Activated B cell treated with CpG ODN at 0.5 μM for 24 hours (primary cell): ENCODE measurements around the gene ACTN1. TPM values are rescaled to one million over a fixed set of nuclear protein-coding genes. Genes with fewer than 3 reads are reported as not detected.

Experiments used
- ATAC-seq: fragments of 200-7000 bp; cut with Tn5 transposase; one replicate; pipeline ENCODE4 v1.10.0; 2021; ENCODE audit warnings: low read depth, mild to moderate bottlenecking, moderate library complexity
- CTCF ChIA-PET: fragments of 350-600 bp; sonication (Branson Sonifier 250); formaldehyde crosslinking; loops from one replicate; lab custom pipeline; 2021; ENCODE audit warnings: antibody characterized with exemption; lab: Charles Lee
- POLR2A ChIA-PET: fragments of 350-600 bp; sonication (Branson Sonifier 250); formaldehyde crosslinking; loops from one replicate; lab custom pipeline; 2021; ENCODE audit warnings: antibody characterized with exemption; lab: Charles Lee
- DNase-seq: peaks from one replicate; pipeline ENCODE4 v3.0.0; 2022
- H3K27ac Mint-ChIP-seq: one replicate; pipeline ENCODE4 v1.8.0; 2020; ENCODE audit warnings: mixed read lengths
- H3K27me3 Mint-ChIP-seq: one replicate; pipeline ENCODE4 v1.8.0; 2021; ENCODE audit warnings: mixed read lengths
- H3K36me3 Mint-ChIP-seq: one replicate; pipeline ENCODE4 v1.8.0; 2021; ENCODE audit warnings: low read depth, mixed read lengths
- H3K4me1 Mint-ChIP-seq: one replicate; pipeline ENCODE4 v1.8.0; 2021; ENCODE audit warnings: mixed read lengths
- H3K4me3 Mint-ChIP-seq: one replicate; pipeline ENCODE4 v1.8.0; 2020; ENCODE audit warnings: mild to moderate bottlenecking, mixed read lengths
- H3K9me3 Mint-ChIP-seq: one replicate; pipeline ENCODE4 v1.8.0; 2020; ENCODE audit warnings: mixed read lengths
- intact Hi-C: fragments of 100-400 bp; cut with micrococcal nuclease; formaldehyde crosslinking; loops from one replicate; pipeline ENCODE4 v1.15.1; 2024
- total RNA-seq: library from RNA; stranded (reverse); gene quantifications from 2 replicates; pipeline ENCODE4 v1.2.3, GENCODE V29; 2022
- TF ChIP-seq, protein P1 (sequence below): fragments of 200-600 bp; IDR thresholded peaks from one replicate; pipeline ENCODE4 v1.8.0; 2022; ENCODE audit warnings: antibody characterized with exemption, mild to moderate bottlenecking

The ACTN1 gene
- total RNA-seq, 1 donor from 2014 or later = 0.22 TPM

DNA sequence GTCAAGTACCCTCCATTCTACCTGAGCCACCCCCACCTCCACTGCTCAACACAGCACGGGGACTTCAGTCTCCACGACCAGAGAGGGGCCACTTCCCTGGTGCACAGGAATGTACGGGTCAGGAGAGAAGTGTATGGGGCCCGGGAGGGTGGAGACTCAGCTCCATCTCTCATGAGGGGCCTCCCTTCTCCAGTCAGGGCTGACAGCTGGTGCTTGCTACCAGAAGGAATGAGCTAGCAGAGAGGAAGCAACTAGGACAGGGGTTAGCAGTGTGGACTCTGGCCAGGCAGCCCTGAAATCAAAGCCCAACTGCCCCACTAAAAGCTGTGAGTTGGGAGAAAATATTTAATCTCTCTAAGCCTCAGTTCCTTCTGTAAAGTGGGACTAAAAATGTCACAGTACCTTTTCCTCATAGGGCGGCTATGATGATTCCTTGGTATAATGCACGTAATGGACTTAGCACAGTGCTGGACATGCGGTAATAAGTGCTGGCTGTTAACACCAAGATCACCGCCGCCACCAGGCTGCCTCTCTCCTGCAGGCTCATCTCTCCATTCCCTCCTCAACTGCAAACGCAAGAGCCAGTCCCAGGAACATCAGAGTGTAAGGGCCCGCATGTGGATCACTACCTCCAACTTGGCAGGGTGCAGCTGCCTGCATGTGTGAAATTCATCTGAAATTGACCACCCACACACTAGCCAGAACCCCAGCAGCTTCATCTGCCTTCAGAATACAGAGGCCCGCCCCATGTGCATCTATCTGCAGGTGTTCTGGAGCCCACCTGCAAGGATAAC is 14.6 kb downstream of the ACTN1 start:
- H3K27ac Mint-ChIP-seq = no peak overlapping the region
- peaks cover 15% of the 10 kb centered on the region for H3K27me3 Mint-ChIP-seq
- ChIA-PET POLR2A (no interaction called here), CTCF (no interaction called here)
- no peaks in the 10 kb centered on the region for H3K4me1 Mint-ChIP-seq
- H3K9me3 Mint-ChIP-seq = no peaks in the 10 kb centered on the region
- DNase-seq (no peak), ATAC-seq (no peak)
- H3K4me3 Mint-ChIP-seq = no peak overlapping the region
- intact Hi-C loops = no loop called here
- TF ChIP-seq, protein P1, sequence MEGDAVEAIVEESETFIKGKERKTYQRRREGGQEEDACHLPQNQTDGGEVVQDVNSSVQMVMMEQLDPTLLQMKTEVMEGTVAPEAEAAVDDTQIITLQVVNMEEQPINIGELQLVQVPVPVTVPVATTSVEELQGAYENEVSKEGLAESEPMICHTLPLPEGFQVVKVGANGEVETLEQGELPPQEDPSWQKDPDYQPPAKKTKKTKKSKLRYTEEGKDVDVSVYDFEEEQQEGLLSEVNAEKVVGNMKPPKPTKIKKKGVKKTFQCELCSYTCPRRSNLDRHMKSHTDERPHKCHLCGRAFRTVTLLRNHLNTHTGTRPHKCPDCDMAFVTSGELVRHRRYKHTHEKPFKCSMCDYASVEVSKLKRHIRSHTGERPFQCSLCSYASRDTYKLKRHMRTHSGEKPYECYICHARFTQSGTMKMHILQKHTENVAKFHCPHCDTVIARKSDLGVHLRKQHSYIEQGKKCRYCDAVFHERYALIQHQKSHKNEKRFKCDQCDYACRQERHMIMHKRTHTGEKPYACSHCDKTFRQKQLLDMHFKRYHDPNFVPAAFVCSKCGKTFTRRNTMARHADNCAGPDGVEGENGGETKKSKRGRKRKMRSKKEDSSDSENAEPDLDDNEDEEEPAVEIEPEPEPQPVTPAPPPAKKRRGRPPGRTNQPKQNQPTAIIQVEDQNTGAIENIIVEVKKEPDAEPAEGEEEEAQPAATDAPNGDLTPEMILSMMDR = no peak
- no peaks in the 10 kb centered on the region for H3K36me3 Mint-ChIP-seq

DNA sequence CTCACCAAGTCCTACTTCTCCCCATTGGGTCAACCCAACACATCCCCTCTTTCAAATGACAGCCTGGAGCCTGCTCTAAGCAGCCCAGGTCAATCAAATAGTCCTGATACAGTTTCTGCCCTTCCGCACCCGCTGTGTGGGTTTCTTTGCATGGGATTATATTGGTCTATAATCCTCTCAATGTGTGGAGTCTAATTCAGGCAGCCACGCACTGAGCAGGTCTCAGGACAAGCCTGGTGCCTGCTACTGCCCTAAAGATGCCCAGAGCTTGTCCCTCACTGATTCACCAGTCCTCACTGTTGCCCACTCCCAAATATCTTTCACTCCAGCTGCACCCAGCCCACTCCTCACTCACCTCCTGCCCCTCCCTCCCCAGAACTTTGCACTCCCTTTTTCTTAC is 16.4 kb downstream of the ACTN1 start:
- intact Hi-C loops = no loop called here
- POLR2A ChIA-PET = no interaction called here
- Mint-ChIP-seq H3K36me3 (no peaks in the 10 kb centered on the region), H3K4me3 (no peak overlapping the region), H3K4me1 (no peaks in the 10 kb centered on the region), H3K27ac (no peak overlapping the region), H3K9me3 (no peaks in the 10 kb centered on the region), H3K27me3 (peaks cover 15% of the 10 kb centered on the region)
- CTCF ChIA-PET = no interaction called here
- ATAC-seq = no peak
- TF ChIP-seq, protein P1 = no peak
- DNase-seq = no peak

DNA sequence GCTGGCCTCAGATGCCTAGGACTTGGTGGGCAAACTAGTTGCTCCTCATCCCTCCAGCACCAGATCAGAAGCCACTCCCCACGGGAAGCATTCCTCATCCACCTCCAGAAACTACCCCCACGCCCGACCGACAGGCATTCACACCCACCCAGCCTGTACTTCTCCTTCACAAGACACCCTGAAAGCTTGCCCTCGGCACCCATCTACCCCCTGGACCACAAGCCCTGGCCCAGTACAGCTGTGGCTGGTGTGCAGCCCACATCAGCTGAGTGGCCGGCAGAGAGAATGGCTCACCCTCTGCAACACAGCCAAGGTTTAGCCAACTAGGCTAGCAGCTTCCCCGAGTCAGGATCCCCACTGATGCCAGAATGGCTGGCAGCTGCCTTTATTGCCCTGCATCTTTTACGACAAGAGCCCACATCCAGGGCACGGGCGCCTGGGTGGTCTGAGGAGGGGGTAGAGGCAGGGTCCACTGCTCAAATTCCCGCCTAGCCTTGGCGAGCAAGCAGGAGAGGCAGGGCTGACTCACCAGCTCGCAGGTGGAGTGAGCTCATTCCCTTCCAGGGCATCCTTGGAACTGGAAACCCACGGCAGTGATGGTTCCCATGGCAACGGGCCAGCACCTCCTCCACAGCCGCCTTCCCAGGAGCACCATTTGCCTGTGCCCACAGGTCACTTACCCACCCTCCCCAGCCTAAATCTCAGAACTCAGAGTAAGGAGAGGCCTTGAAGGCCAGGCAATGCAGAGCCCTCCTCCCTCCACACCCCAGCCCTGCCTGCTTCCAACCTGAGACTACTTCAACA is 17.1 kb downstream of the ACTN1 start:
- TF ChIP-seq, protein P1 = no peak
- DNase-seq (no peak), ATAC-seq (no peak)
- Mint-ChIP-seq H3K4me3 (no peak overlapping the region), H3K4me1 (no peaks in the 10 kb centered on the region), H3K9me3 (no peaks in the 10 kb centered on the region), H3K27ac (no peak overlapping the region), H3K36me3 (no peaks in the 10 kb centered on the region), H3K27me3 (peaks cover 17% of the 10 kb centered on the region)
- CTCF ChIA-PET = no interaction called here
- intact Hi-C loops = no loop called here
- POLR2A ChIA-PET = no interaction called here

DNA sequence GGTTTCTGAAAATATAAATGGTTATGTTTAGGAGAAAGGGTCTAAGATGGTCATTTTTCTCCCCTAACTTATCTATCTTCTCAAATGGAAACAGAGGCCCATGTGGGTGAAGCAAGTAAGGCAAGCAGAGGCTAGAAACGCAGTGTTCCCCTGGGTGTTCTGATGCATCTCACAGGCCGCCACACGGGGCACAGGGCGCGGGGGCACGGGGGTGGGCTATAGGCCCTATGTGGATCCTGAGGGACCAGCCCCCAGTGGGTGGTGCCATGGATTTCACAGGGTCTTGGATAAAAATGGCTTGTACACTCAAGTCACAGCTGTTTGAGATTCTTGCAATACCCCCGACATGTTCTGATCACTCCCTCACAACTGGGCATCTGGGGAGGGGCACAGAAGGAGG is 17.7 kb downstream of the ACTN1 start:
- peaks cover 21% of the 10 kb centered on the region for H3K27me3 Mint-ChIP-seq
- POLR2A ChIA-PET = no interaction called here
- intact Hi-C loops = no loop called here
- H3K27ac Mint-ChIP-seq = no peak overlapping the region
- ATAC-seq (no peak), DNase-seq (no peak)
- no peak overlapping the region for H3K4me3 Mint-ChIP-seq
- TF ChIP-seq, protein P1 = no peak
- H3K9me3 Mint-ChIP-seq = no peaks in the 10 kb centered on the region
- CTCF ChIA-PET = no interaction called here
- H3K36me3 Mint-ChIP-seq = no peaks in the 10 kb centered on the region
- H3K4me1 Mint-ChIP-seq = no peaks in the 10 kb centered on the region

DNA sequence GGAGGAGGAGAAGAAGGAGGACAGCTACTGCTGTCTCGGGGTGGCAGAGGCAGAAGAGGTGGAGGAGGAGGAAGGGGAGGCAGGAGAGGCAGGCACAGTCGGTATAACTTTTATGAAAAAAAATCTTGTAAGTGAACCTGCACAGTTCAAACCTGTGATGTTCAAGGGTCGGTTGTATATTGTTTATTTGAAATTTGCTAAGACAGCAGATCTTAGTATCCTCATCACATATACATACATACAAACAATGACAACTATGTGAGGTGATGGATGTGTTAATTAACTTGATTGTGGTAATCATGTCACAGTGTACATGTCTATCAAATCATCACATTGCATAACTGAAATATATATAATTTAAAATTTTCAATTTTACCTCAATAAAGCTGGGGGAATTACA is 19.0 kb downstream of the ACTN1 start:
- ChIA-PET POLR2A (no interaction called here), CTCF (no interaction called here)
- DNase-seq (no peak), ATAC-seq (no peak)
- TF ChIP-seq, protein P1 = no peak
- H3K27ac Mint-ChIP-seq = no peak overlapping the region
- H3K36me3 Mint-ChIP-seq = no peaks in the 10 kb centered on the region
- no peak overlapping the region for H3K4me3 Mint-ChIP-seq
- no peaks in the 10 kb centered on the region for H3K9me3 Mint-ChIP-seq
- intact Hi-C loops = no loop called here
- H3K4me1 Mint-ChIP-seq = no peaks in the 10 kb centered on the region
- H3K27me3 Mint-ChIP-seq = peaks cover 17% of the 10 kb centered on the region
